PC-3 (cell line): ENCODE data around the gene H2BK1. TPM values are rescaled to one million over a fixed set of nuclear protein-coding genes. Genes with fewer than 3 reads are reported as not detected.

Experiments used
- ATAC-seq: fragments of 200-7000 bp; cut with Tn5 transposase; 2 replicates; pipeline ENCODE4 v1.9.1; 2020; ENCODE audit warnings: mild to moderate bottlenecking, moderate library complexity
- BruUV-seq: library from RNA; stranded (reverse); fragments of 400-500 nt; replicated peaks from 2 replicates; lab custom pipeline; 2021; lab: Mats Ljungman, UMichigan
- CTCF ChIA-PET: fragments of 300-600 bp; sonication (Branson Sonifier 250); formaldehyde crosslinking; loops from one replicate; lab custom pipeline; 2022; ENCODE audit warnings: antibody characterized with exemption; lab: Charles Lee
- POLR2A ChIA-PET: fragments of 300-600 bp; sonication (Branson Sonifier 250); formaldehyde crosslinking; loops from one replicate; lab custom pipeline; 2022; ENCODE audit warnings: antibody characterized with exemption; ENCODE audit not compliant: unreplicated experiment; lab: Charles Lee
- DNase-seq: peaks from one replicate; pipeline ENCODE4 v3.0.0-alpha.2; 2015
- H2AFZ ChIP-seq: fragments of 300-600 bp; sonication (generic); 2 replicates; pipeline ENCODE4 v1.6.0; 2016; ENCODE audit warnings: antibody characterized with exemption, low read length
- H3F3A ChIP-seq: fragments of 300-600 bp; sonication (generic); one replicate; pipeline ENCODE4 v1.6.0; 2017; ENCODE audit warnings: antibody characterized with exemption, low read length, control low read depth, mild to moderate bottlenecking; ENCODE audit not compliant: unreplicated experiment
- H3K27ac ChIP-seq: fragments of 300-600 bp; sonication (generic); 2 replicates; pipeline ENCODE4 v1.5.1; 2016; ENCODE audit warnings: mild to moderate bottlenecking, low read length
- H3K27me3 ChIP-seq: fragments of 300-600 bp; sonication (generic); 2 replicates; pipeline ENCODE4 v1.6.1; 2016; ENCODE audit warnings: low read length, mixed read lengths
- H3K36me3 ChIP-seq: fragments of 300-600 bp; sonication (generic); 2 replicates; pipeline ENCODE4 v1.6.1; 2016; ENCODE audit warnings: low read depth, mixed run types, low read length, mixed read lengths
- H3K4me1 ChIP-seq: fragments of 300-600 bp; sonication (generic); 2 replicates; pipeline ENCODE4 v1.5.1; 2016; ENCODE audit warnings: low read length; ENCODE audit not compliant: insufficient read depth
- H3K4me2 ChIP-seq: fragments of 300-600 bp; sonication (generic); 2 replicates; pipeline ENCODE4 v1.6.0; 2016; ENCODE audit warnings: low read length
- H3K4me3 ChIP-seq: fragments of 300-600 bp; sonication (generic); 2 replicates; pipeline ENCODE4 v1.5.1; 2016; ENCODE audit warnings: mild to moderate bottlenecking, low read length, mixed read lengths
- H3K79me2 ChIP-seq: fragments of 300-600 bp; sonication (generic); 2 replicates; pipeline ENCODE4 v1.6.1; 2017; ENCODE audit warnings: low read length, mixed read lengths
- H3K9ac ChIP-seq: fragments of 300-600 bp; sonication (generic); 2 replicates; pipeline ENCODE4 v1.6.0; 2016; ENCODE audit warnings: mild to moderate bottlenecking, low read length
- H3K9me2 ChIP-seq: fragments of 300-600 bp; sonication (generic); replicated peaks from 2 replicates; pipeline ENCODE4 v1.6.1; 2016; ENCODE audit warnings: mixed run types, low read length, mixed read lengths
- H3K9me3 ChIP-seq: fragments of 300-600 bp; sonication (generic); 2 replicates; pipeline ENCODE4 v1.6.1; 2016; ENCODE audit warnings: low read length, mixed read lengths
- H4K20me1 ChIP-seq: fragments of 300-600 bp; sonication (generic); 2 replicates; pipeline ENCODE4 v1.6.1; 2016; ENCODE audit warnings: low read length, mixed read lengths
- EZH2 ChIP-seq: fragments of 300-600 bp; sonication (generic); IDR thresholded peaks from one replicate; pipeline ENCODE4 v1.6.1; 2017; ENCODE audit warnings: antibody characterized with exemption, mild to moderate bottlenecking, low read length; ENCODE audit not compliant: unreplicated experiment
- EZH2phosphoT487 ChIP-seq: fragments of 300-600 bp; sonication (generic); IDR thresholded peaks from 2 replicates; pipeline ENCODE4 v1.6.1; 2018; ENCODE audit warnings: mild to moderate bottlenecking, antibody characterized with exemption, low read length, borderline replicate concordance
- intact Hi-C: fragments of 100-400 bp; cut with micrococcal nuclease; formaldehyde crosslinking; loops from 2 replicates; pipeline ENCODE4 v1.9.0; 2023
- total RNA-seq: library from RNA; depleted of rRNA; stranded (reverse); fragments of >200 nt; gene quantifications from 2 replicates; pipeline ENCODE4 v1.2.3, GENCODE V29; 2014
- TF ChIP-seq, protein P1 (sequence below): fragments of 300-600 bp; sonication (generic); conservative IDR thresholded peaks from 2 replicates; pipeline ENCODE4 v1.5.1; 2017; ENCODE audit warnings: antibody characterized with exemption, low read depth, mild to moderate bottlenecking, low read length

H2BK1 gene
- total RNA-seq, 1 experiment from 2014 or later: not detected

DNA sequence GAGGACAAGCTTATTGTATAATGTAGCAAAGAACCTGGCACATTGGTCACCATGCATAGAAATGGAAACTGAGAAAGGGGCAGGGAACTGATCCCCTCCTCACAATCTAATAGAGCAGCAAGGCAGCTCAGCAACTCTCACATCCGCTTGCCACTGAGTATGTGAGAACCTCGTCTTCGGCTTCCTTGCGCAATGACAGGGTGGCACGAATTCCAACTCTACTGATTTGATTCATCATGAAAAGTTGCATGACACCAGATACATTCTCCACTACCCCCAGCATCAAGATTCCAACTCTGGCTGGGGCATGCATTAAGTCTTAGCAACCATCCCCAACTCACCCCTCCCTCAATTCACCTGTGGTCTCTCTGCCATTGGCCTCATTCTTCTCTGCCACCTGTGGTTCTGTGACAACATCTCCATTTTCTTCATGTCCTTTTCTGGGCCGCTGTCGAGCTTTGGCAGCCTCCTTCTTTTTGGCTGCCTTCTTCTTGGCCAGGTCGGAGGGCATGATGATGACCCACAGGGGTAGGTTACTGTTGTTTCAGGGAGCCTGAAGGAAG is 15.7 kb upstream of the H2BK1 start:
- H3K27me3 ChIP-seq: no peaks in the 10 kb centered on the region
- intact Hi-C loops: no loop called here
- no peak overlapping the region for H3K27ac ChIP-seq
- POLR2A ChIA-PET: no interaction called here
- no peak for ATAC-seq
- no peaks in the 10 kb centered on the region for H3K9me2 ChIP-seq
- H3K9ac ChIP-seq: peak overlapping the region; percentile 94
- no peaks in the 10 kb centered on the region for H4K20me1 ChIP-seq
- H3K36me3 ChIP-seq: peaks cover 35% of the 10 kb centered on the region
- H3K4me3 ChIP-seq: peak overlapping the region; percentile 92
- peak overlapping the region; percentile 97 for H3K4me2 ChIP-seq
- peaks cover 26% of the 10 kb centered on the region for H3K4me1 ChIP-seq
- H3K9me3 ChIP-seq: no peaks in the 10 kb centered on the region
- H3K79me2 ChIP-seq: peaks cover 28% of the 10 kb centered on the region
- TF ChIP-seq, protein P1, sequence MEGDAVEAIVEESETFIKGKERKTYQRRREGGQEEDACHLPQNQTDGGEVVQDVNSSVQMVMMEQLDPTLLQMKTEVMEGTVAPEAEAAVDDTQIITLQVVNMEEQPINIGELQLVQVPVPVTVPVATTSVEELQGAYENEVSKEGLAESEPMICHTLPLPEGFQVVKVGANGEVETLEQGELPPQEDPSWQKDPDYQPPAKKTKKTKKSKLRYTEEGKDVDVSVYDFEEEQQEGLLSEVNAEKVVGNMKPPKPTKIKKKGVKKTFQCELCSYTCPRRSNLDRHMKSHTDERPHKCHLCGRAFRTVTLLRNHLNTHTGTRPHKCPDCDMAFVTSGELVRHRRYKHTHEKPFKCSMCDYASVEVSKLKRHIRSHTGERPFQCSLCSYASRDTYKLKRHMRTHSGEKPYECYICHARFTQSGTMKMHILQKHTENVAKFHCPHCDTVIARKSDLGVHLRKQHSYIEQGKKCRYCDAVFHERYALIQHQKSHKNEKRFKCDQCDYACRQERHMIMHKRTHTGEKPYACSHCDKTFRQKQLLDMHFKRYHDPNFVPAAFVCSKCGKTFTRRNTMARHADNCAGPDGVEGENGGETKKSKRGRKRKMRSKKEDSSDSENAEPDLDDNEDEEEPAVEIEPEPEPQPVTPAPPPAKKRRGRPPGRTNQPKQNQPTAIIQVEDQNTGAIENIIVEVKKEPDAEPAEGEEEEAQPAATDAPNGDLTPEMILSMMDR: no peak
- TF ChIP-seq EZH2 (no peak), EZH2phosphoT487 (no peak)
- no peak overlapping the region for H2AFZ ChIP-seq
- peak; percentile 1 for DNase-seq
- CTCF ChIA-PET: no interaction called here
- no peaks in the 10 kb centered on the region for H3F3A ChIP-seq
- BruUV-seq: no TSS peak

DNA sequence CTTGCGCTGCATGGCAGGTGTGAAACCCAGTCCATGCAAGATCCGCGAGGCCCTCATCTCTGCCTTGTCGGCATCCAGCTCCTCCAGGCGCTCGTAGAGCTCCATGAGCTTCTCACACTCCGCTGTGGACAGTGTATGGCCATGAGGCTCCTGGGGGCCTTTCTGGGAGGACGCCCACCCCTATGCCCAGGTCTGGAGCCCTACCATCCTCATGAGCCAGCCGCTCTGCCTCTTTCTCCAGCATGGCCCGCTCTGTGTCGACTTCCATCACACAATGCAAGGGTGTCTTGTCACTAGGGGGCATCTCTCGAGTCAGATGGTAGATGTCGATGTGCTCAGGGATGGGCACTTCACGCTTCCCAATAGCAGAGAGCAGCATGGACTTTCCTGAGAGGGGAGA is 13.4 kb upstream of the H2BK1 start:
- H4K20me1 ChIP-seq: no peaks in the 10 kb centered on the region
- BruUV-seq: no TSS peak
- H3K27me3 ChIP-seq: no peaks in the 10 kb centered on the region
- H3K4me2 ChIP-seq: no peak overlapping the region
- no peak overlapping the region for H3K4me3 ChIP-seq
- peaks cover 41% of the 10 kb centered on the region for H3K36me3 ChIP-seq
- POLR2A ChIA-PET: no interaction called here
- CTCF ChIA-PET: no interaction called here
- no peaks in the 10 kb centered on the region for H3F3A ChIP-seq
- no peaks in the 10 kb centered on the region for H3K9me2 ChIP-seq
- TF ChIP-seq, protein P1: peak; percentile 19; the same call in 1 of the 2 replicates
- TF ChIP-seq EZH2phosphoT487: no peak
- TF ChIP-seq EZH2: no peak
- H3K79me2 ChIP-seq: peaks cover 28% of the 10 kb centered on the region
- H3K9me3 ChIP-seq: no peaks in the 10 kb centered on the region
- no peak for ATAC-seq
- peak; percentile 0 for DNase-seq
- H3K4me1 ChIP-seq: peaks cover 22% of the 10 kb centered on the region
- no peak overlapping the region for H2AFZ ChIP-seq
- H3K9ac ChIP-seq: no peak overlapping the region
- H3K27ac ChIP-seq: no peak overlapping the region
- intact Hi-C loops: no loop called here

DNA sequence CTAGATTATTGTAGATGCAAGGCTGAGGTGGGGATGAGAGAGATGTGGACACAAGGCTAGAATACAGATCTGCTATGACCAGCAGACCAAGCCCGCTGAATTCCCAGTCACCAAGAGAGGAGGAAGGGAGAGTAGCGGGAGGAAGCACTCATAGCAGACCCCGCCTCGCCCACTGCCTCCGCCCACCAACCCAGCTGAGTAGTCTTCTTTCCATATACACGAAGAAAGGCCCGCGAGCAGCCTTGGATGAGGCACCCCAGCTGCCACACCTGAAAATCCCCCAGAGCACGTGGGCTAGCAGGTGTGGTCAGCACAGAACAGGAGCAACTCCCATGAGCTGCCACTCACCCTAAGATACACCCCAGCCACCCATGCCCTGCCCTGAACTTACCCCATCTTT is 7.9 kb upstream of the H2BK1 start:
- no peak overlapping the region for H3K4me3 ChIP-seq
- ChIA-PET POLR2A (no interaction called here), CTCF (no interaction called here)
- no peaks in the 10 kb centered on the region for H4K20me1 ChIP-seq
- no peaks in the 10 kb centered on the region for H3K79me2 ChIP-seq
- no peak for ATAC-seq
- H3K36me3 ChIP-seq: peaks cover 65% of the 10 kb centered on the region
- H3K4me1 ChIP-seq: no peaks in the 10 kb centered on the region
- no peaks in the 10 kb centered on the region for H3K9me3 ChIP-seq
- intact Hi-C loops: no loop called here
- BruUV-seq: no TSS peak
- H3F3A ChIP-seq: no peaks in the 10 kb centered on the region
- H3K9ac ChIP-seq: no peak overlapping the region
- H3K4me2 ChIP-seq: no peak overlapping the region
- no peaks in the 10 kb centered on the region for H3K27me3 ChIP-seq
- no peak for DNase-seq
- no peaks in the 10 kb centered on the region for H3K9me2 ChIP-seq
- TF ChIP-seq EZH2phosphoT487 (no peak), EZH2 (no peak)
- TF ChIP-seq, protein P1: no peak
- H2AFZ ChIP-seq: no peak overlapping the region
- H3K27ac ChIP-seq: no peak overlapping the region
